Lung (tissue), 12 donors: ENCODE results near the gene LMO1. TPM values are rescaled to one million over a fixed set of nuclear protein-coding genes. Genes with fewer than 3 reads are reported as not detected.

Experiments used
- ATAC-seq: fragments of 200-7000 bp; cut with Tn5 transposase; one replicate; pipeline ENCODE4 v1.9.1; 2020; ENCODE audit warnings: moderate number of reproducible peaks; ENCODE audit not compliant: insufficient read depth, low FRiP score
- DNase-seq, 3 donors: peaks; one replicate each; pipeline ENCODE4 v3.0.0-alpha.2; 2013 to 2017
- H3K27ac ChIP-seq, 2 donors: one replicate each; pipeline ENCODE4 v1.5.1; 2013; ENCODE audit warnings: mild to moderate bottlenecking in 2 of 2, moderate library complexity in 2 of 2, control low read depth in 1 of 2, inconsistent platforms in 1 of 2, low read depth in 1 of 2, low read length in 1 of 2
- H3K27me3 ChIP-seq, 3 donors: one replicate each; pipeline ENCODE4 v1.5.1; 2013; ENCODE audit warnings: low read length in 2 of 3; ENCODE audit not compliant: control insufficient read depth in 3 of 3, insufficient read depth in 3 of 3
- H3K36me3 ChIP-seq, 4 donors: one replicate each; pipeline ENCODE4 v1.5.1; 2013; ENCODE audit warnings: low read length in 4 of 4, mild to moderate bottlenecking in 1 of 4, moderate library complexity in 1 of 4; ENCODE audit not compliant: control insufficient read depth in 4 of 4, insufficient read depth in 4 of 4
- H3K4me1 ChIP-seq, 5 donors: one replicate each; pipeline ENCODE4 v1.5.1; 2013; ENCODE audit warnings: low read length in 5 of 5, mild to moderate bottlenecking in 2 of 5, moderate library complexity in 1 of 5; ENCODE audit not compliant: control insufficient read depth in 5 of 5, insufficient read depth in 5 of 5
- H3K4me3 ChIP-seq: one replicate; pipeline ENCODE4 v1.5.1; 2013; ENCODE audit warnings: mild to moderate bottlenecking, control low read depth, moderate library complexity
- H3K9ac ChIP-seq, 2 donors: one replicate each; pipeline ENCODE4 v1.5.1; 2013; ENCODE audit warnings: low read length in 2 of 2, control low read depth in 1 of 2; ENCODE audit not compliant: insufficient read depth in 1 of 2
- H3K9me3 ChIP-seq, 4 donors: one replicate each; pipeline ENCODE4 v1.5.1; 2013; ENCODE audit warnings: low read length in 3 of 4, mild to moderate bottlenecking in 1 of 4, moderate library complexity in 1 of 4; ENCODE audit not compliant: control insufficient read depth in 4 of 4, insufficient read depth in 3 of 4
- WGBS, 2 donors: extraction: QIAGEN DNeasy Blood & Tissue Kit; methylation state at CpG; one replicate each; pipeline ENCODE4 v1.1.7; 2013; 5-methylcytosine and 5-hydroxymethylcytosine counted together
- polyA plus RNA-seq, 2 donors: library from polyadenylated mRNA; stranded (reverse); fragments of 200-250 nt; gene quantifications; one replicate each; pipeline ENCODE4 v1.2.1, GENCODE V29; 2013
- total RNA-seq, 2 donors: library from RNA; depleted of rRNA in 1 of 2; stranded (reverse); fragments of >200 nt in 1 of 2; gene quantifications; one replicate each; pipeline ENCODE4 v1.2.1, GENCODE V29; 2014 to 2021
- TF ChIP-seq, protein P1 (sequence below): IDR thresholded peaks from 2 replicates; pipeline ENCODE4 v1.5.1; 2012; ENCODE audit warnings: mild to moderate bottlenecking; ENCODE audit errors: control extremely low read depth, extremely low read depth
- donor health status: control.
- donor health status: control.
- donor health status: Bipolar disorder and iron deficiency.
- donor health status: healthy.
- donor health status: DM: yes; HTN: yes; CAD: no.

LMO1 gene
- total and polyA plus RNA-seq, 4 donors, result 0.26 to 0.34 TPM; not detected in 2

GRCh38 chr11:8293171-8293570 lies 29.5 kb upstream of the LMO1 start:
- no peak overlapping the region for H3K9ac ChIP-seq
- no peaks in the 10 kb centered on the region for H3K36me3 ChIP-seq
- no peaks in the 10 kb centered on the region for H3K9me3 ChIP-seq
- H3K4me3 ChIP-seq, result no peak overlapping the region
- TF ChIP-seq, protein P1, sequence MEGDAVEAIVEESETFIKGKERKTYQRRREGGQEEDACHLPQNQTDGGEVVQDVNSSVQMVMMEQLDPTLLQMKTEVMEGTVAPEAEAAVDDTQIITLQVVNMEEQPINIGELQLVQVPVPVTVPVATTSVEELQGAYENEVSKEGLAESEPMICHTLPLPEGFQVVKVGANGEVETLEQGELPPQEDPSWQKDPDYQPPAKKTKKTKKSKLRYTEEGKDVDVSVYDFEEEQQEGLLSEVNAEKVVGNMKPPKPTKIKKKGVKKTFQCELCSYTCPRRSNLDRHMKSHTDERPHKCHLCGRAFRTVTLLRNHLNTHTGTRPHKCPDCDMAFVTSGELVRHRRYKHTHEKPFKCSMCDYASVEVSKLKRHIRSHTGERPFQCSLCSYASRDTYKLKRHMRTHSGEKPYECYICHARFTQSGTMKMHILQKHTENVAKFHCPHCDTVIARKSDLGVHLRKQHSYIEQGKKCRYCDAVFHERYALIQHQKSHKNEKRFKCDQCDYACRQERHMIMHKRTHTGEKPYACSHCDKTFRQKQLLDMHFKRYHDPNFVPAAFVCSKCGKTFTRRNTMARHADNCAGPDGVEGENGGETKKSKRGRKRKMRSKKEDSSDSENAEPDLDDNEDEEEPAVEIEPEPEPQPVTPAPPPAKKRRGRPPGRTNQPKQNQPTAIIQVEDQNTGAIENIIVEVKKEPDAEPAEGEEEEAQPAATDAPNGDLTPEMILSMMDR, result no peak
- H3K4me1 ChIP-seq, result no peaks in the 10 kb centered on the region
- no peak for DNase-seq
- 90 to 94% methylated on average over 7 of the region's 7 CpGs for WGBS, 2 donors
- no peak for ATAC-seq
- H3K27me3 ChIP-seq, result peaks cover 0 to 5% (median 0%) of the 10 kb centered on the region in 3 donors
- H3K27ac ChIP-seq, result no peak overlapping the region

- WGBS, 2 donors, result 95 to 98% methylated on average over 10 of the region's 10 CpGs
- Histone ChIP-seq H3K9ac (no peak overlapping the region), H3K4me3 (no peak overlapping the region), H3K9me3 (no peaks in the 10 kb centered on the region), H3K36me3 (no peaks in the 10 kb centered on the region), H3K27me3 (peaks cover 0 to 5% (median 0%) of the 10 kb centered on the region in 3 donors), H3K4me1 (no peaks in the 10 kb centered on the region), H3K27ac (no peak overlapping the region)
- TF ChIP-seq, protein P1, result no peak
- ATAC-seq (no peak), DNase-seq (no peak)
These were observed 28.7 kb upstream of the LMO1 start for GRCh38 chr11:8292351-8292750.

DNA sequence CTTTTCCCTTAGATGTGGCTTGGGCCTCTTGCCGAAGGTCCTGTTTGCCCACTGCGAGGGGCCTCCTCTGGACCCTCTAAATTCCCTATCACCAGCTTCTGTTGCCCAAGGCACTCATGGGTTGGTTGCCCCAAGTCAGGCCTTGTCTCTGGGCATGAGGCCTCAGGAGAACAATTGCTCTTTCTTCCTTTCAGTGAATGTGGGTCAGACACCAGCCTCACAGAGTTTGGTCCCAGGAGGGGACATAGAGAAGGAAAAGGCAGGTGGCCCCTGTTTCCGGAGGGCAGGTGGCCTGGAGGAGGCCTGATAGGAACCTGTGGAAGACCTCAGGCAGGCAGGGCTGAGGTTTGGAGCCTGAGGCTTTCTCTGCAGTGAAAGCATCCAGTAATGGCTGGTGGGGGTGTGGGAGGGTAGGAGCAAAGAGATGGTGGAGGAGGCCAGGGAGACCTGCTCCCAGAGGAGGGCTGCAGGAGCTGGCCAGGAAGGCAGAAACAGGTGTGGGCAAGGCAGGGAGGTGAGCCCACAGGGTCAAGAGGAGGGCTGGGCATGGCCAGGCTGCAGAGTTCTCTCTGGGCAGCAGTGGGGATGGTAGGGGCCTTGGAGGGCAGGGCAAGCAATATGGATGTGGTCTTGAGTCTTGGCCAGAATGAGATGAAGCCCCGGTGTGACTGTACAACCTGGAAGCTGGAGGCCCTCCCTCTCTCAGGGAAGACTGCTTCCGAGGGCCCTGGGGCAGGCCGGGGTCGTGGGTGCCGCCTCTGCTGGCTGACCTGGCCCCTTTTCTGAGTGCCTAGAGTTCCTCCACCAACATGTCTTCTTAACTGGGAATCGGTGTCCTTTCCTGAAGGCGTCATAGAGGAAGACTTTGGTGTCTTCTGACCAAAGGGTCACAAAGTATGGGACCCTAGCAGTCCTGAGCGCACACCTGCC lies 28.0 kb upstream of the LMO1 start:
- Histone ChIP-seq H3K27me3 (peaks cover 0 to 5% (median 0%) of the 10 kb centered on the region in 3 donors), H3K36me3 (no peaks in the 10 kb centered on the region), H3K27ac (no peak overlapping the region), H3K9me3 (no peaks in the 10 kb centered on the region), H3K9ac (no peak overlapping the region), H3K4me3 (no peak overlapping the region), H3K4me1 (no peaks in the 10 kb centered on the region)
- 88 to 96% methylated on average over 11 of the region's 11 CpGs for WGBS, 2 donors
- no peak for DNase-seq
- no peak for ATAC-seq
- TF ChIP-seq, protein P1, result no peak
